HG03439 (cell line): Measurements from ENCODE around the gene SEMA4A.

Experiments used
- ATAC-seq: cut with Tn5 transposase; IDR thresholded peaks from one replicate; pipeline ENCODE4 v1.9.1; 2021; ENCODE audit warnings: mild to moderate bottlenecking, moderate library complexity; ENCODE audit not compliant: unreplicated experiment

The SEMA4A gene

GRCh38 chr1:156226116-156226538, 72.7 kb downstream of the SEMA4A start:
- peak; percentile 61 for ATAC-seq

- no peak for ATAC-seq
Measured at GRCh38 chr1:156226782-156227181, 73.4 kb downstream of the SEMA4A start.
